GM19023 (cell line): Measurements from ENCODE around the gene NMUR1.

ENCODE experiments used
- ATAC-seq: cut with Tn5 transposase; IDR thresholded peaks from one replicate; pipeline ENCODE4 v1.9.1; 2021; ENCODE audit warnings: mild to moderate bottlenecking, moderate library complexity; ENCODE audit not compliant: unreplicated experiment

The NMUR1 gene

DNA sequence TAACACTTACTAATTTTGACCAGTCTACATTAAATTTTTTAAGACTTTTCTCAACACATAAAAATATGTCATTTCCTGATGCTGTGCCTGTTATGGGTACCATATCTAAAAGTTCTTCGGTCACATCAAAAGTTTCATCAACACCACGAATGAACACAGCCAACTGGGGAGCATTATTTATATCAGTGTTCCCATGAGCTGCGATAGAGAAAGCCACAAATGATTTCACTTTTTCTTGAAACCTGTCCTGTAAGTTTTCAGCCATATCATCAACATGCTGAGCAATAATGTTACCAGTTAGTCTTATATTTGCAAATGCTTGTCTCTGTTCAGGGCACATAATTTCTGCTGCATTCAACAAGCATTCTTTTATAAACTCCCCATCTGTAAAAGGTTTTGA, 35.6 kb downstream of the NMUR1 start:
- no peak for ATAC-seq

DNA sequence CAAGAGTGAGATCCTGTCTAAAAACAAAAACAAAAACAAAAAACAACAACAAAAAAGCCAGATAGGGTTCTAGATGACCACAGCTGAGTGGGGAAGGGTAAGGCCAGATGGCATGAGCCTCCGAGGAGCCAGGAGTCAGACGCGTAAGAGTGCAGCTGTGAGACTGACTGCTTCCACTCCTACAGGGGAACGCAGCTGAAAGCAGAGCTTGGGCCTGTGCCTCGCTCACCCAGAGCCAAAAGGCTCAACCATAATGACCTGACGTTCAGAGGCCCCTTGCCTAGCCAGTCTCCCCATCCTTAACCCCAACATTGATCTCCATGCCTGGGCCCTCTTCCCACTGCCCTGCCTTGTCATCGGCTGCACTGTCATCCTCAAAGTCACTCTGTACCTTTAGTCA, 39.4 kb downstream of the NMUR1 start:
- no peak for ATAC-seq

DNA sequence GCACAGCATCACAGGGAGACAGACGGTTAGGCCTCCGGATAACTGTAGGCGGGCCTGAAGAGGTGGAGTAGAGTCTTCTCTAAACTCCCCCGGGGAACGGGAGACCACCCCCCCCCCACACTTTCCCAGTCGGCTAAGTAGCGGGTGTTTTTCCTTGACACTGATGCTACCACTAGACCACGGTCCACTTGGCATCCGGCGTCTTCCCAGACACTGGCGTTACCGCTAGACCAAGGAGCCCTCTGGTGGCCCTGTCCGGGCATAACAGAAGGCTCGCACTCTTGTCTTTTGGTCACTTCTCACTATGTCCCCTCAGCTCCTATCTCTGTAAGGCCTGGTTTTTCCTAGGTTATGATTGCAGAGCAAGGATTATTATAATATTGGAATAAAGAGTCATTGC, 40.3 kb downstream of the NMUR1 start:
- no peak for ATAC-seq

DNA sequence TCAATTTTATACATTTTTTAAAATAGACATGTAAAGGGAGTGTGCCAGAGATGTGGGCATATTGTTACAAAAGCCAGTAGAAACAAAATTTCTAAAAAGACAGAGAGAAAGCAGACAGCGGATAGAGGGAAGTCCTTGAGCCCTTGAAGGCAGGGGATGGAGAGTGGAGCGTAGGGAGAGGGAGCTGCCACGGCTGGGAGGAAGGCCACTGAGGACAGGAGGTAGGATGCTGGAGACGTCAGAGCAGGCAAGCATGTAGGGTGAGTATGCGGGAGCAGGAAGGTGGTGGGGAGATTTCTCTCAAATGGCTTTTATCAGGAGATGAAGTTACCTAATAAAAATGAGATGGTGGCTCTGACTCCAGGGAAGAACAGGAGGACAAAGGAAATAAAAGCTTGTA, 41.9 kb downstream of the NMUR1 start:
- ATAC-seq, result no peak

DNA sequence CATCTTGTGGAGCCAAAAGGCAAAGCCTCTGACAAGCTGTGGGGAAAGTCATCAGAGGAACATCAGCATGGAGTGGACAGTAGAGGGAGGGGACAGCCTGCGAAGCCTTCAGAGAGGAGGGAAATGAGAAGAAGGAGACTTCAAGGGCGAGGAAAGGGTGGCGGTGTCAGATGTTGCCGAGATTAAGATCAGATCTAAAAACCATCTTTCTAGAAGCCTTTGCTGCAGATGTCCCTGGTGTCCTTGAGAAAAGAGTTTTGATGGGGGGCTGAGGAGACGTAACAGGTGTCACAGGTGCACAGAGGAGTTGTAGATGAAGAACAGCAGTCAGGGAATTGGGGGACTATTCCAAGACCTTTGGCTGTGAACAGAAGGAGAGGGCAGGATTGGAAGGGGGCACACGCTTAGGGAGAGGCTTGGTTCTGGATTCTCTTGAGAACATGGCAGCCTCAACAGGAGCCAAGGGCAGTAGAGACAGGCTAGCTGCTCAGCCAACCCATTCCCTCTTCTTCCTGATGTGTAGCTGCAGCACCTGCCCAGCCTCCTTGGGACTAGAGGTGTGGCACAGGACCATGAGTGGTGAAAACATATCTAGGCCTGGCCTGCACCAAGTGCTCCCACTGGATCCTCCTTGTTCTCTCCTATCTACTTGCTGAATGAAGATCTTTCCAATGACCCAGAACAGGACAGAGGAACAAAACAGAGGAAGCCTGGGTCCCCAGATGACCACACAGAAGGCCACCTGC, 43.2 kb downstream of the NMUR1 start:
- no peak for ATAC-seq

DNA sequence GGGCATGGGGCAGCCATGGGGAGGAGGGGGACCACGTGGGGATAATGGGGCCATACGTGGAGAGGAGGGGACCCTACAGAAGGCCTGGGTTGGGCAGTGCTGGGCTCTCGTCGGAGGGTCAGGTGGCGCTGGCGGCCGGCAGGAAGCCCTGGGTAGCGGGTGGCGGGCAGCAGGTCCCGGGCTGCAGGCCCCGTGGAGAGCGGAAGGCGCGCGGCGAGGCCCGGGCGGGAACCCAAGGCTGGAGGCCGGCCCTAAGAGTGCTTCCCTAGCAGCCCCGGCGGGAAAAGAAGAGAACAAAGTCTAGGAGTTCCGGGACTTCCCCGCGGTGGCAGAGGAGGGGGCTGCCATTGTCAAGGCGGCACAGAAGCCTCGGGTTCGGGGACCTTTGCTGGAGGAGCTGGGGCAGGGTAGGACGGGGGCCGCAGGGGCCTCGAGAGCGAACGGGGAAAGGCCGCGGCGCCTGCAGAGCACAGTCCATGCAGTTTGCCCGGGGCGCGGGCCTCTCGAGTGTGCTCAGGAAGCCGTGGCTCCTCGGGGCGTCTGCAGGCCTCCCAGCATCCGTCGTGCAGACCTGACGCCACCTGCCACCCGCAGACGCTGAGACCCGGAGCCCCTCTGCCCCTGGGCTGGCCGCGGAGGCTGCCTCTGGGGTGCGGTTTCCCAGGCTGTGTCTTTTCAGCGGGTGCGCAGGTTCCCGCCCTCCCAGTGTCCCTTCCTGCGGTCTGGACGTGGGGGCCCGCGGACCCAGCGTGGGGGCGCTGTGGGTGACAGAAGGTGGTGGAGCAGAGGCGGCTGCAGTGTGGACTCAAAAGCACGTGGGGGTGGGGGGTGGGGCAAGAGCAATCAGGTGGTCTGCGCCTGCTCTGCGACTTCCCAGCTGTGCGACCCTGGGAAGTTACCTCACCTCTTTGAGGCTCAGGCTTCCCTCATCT, 46.6 kb downstream of the NMUR1 start:
- peak; percentile 37 for ATAC-seq

DNA sequence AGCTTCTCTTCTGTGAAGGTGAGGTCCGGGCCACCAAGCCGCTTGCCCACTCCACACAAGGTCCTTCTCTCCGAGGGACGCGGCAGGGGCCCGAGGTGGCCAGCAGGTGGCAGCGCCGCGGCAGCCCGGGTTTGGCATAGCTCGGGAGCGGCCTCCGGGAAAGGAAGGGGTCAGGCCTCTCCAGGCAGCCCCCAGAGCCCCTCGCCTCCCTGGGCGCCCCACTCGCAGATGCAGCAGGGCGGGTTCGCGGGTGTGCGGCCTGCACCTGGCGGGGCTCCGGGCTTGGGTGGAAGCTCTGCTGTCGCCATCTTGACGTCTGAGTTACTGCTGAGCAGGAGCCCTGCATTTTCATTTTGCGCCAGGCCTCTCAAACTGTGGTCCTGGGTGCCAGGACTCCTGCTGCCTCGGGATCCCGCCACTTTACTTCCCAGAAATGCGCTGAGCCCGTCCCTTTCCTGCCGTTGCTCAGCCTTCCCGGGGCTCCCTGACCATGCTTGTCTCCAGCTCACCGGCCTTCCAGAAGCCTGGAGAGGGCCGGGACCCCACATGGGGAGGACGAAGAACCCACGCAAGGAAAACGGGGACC, 47.3 kb downstream of the NMUR1 start:
- ATAC-seq, result peak; percentile 59

DNA sequence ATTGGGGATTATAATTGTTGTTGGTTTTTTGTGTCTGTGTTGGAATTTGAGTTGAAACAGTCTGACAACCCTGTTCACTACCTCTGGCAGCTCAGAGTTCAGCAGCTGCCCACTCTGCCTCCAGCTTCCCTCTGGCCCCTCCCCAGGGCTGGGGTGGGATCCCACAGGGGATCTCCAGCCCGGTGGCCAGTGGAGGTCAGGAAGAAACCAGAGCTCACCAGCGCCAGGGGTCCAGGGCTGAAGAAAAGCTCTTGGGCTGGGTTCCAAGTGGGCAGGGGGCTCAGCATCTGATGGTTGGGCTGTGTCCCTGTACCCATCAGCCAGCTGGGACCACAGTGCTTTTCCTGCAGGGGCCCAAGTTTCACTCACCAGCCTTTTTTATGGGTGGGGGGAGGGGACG, 49.5 kb downstream of the NMUR1 start:
- ATAC-seq, result no peak

DNA sequence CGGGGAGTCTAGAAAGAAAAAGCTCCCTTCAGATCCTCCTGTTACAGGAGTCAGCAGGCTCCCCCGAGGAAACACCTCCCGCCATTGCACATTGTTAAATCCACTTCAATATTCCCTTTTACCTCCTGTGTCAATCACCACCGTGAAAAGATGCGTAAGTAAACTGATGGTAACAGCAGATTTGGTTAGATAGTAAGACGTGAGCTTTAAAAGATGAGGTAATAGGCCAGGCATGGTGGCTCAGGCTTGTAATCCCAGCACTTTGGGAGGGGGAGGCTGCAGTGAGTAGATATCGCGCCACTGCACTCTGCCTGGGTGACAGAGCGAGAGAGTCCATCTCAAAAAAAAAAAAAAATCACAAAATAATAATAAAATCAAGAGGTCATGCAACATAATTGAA, 50.8 kb downstream of the NMUR1 start:
- ATAC-seq, result no peak

DNA sequence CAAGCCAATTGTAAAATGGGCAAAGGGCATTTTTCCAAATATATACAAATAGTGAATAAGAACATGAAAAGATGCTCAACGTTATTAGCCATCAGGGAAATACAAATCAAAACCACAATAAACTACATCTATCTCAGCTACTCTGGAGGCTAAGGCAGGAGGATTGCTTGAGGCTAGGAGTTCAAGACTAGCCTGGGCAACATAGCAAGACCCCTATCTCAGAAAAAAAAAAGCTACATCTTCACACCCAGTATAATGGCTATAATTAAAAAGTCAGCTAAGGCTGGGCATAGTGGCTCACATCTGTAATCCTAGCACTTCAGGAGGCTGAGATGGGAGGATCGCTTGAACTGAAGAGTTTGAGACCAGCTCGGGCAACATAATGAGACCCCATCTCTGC, 53.3 kb downstream of the NMUR1 start:
- ATAC-seq, result no peak

DNA sequence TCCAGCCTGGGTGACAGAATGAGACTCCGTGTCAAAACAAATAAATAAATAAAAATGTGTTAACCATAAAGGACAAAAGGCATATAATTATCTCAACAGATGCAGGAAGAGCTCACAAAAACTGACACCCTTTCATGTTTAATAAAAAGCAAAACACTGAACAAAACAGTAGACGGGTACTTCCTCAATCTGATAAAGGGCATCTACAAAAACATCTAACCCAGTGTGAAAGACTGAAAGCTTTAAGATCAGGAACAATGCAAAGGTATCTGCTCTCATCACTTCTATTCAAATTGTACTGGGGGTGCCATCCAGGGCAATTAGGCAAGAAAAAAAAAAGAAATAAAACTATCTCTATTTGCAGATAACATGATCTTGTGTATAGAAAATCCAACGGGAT, 54.3 kb downstream of the NMUR1 start:
- no peak for ATAC-seq
